BJ (cell line): ENCODE data around the gene MZT2B. TPM values are rescaled to one million over a fixed set of nuclear protein-coding genes. Genes with fewer than 3 reads are reported as not detected.
A peak's percentile ranks its signal among the peaks of the same experiment; 100 is the strongest.
"Not testable (repeated sequence)": the region's sequence is repeated elsewhere in the genome, so short reads cannot be mapped to it uniquely, and the experiment has no call there.

Experiments
- CTCF ChIA-PET: fragments of 350-600 bp; formaldehyde crosslinking; extraction: SDS; loops from one replicate; lab custom pipeline; 2021; ENCODE audit warnings: antibody characterized with exemption, inconsistent platforms; lab: Yijun Ruan, JAX
- POLR2A ChIA-PET: fragments of 300-600 bp; sonication (Branson Sonifier 250); formaldehyde crosslinking; extraction: SDS; loops from one replicate; lab custom pipeline; 2021; ENCODE audit warnings: antibody characterized with exemption; lab: Charles Lee
- DNase-seq: peaks from one replicate; pipeline ENCODE4 v3.0.0-alpha.2; 2011; ENCODE audit warnings: low read depth
- H3K27me3 ChIP-seq: 2 replicates; pipeline ENCODE4 v1.6.0; 2011; ENCODE audit warnings: low read length; ENCODE audit not compliant: control insufficient read depth, insufficient read depth
- H3K36me3 ChIP-seq: 2 replicates; pipeline ENCODE4 v1.5.1; 2011; ENCODE audit warnings: low read length; ENCODE audit not compliant: control insufficient read depth, insufficient read depth
- H3K4me3 ChIP-seq: 2 replicates; pipeline ENCODE4 v1.5.1; 2011; ENCODE audit warnings: low read depth, mild to moderate bottlenecking, control low read depth, low read length
- polyA plus RNA-seq: library from polyadenylated mRNA; depleted of rRNA; stranded (reverse); fragments of >200 nt; gene quantifications from 2 replicates; pipeline ENCODE4 v1.2.3, GENCODE V29; 2011
- TF ChIP-seq, protein P1 (sequence below): IDR thresholded peaks from 2 replicates; pipeline ENCODE4 v1.5.1; 2011; ENCODE audit warnings: low read depth, mild to moderate bottlenecking, control low read depth, inconsistent platforms, low read length, moderate library complexity; ENCODE audit not compliant: insufficient read depth

MZT2B gene
- polyA plus RNA-seq, 1 experiment = 199 TPM

- ChIA-PET CTCF (interaction anchor here (0.9 kb wide), 1 partner anchor 18 kb away, joined by 5 read pairs; the partner anchor contains the start of gene SMPD4), POLR2A (interaction anchor here (0.7 kb wide), 1 partner anchor 16 kb away, joined by 3 read pairs; no protein-coding TSS in a partner anchor)
- TF ChIP-seq, protein P1, sequence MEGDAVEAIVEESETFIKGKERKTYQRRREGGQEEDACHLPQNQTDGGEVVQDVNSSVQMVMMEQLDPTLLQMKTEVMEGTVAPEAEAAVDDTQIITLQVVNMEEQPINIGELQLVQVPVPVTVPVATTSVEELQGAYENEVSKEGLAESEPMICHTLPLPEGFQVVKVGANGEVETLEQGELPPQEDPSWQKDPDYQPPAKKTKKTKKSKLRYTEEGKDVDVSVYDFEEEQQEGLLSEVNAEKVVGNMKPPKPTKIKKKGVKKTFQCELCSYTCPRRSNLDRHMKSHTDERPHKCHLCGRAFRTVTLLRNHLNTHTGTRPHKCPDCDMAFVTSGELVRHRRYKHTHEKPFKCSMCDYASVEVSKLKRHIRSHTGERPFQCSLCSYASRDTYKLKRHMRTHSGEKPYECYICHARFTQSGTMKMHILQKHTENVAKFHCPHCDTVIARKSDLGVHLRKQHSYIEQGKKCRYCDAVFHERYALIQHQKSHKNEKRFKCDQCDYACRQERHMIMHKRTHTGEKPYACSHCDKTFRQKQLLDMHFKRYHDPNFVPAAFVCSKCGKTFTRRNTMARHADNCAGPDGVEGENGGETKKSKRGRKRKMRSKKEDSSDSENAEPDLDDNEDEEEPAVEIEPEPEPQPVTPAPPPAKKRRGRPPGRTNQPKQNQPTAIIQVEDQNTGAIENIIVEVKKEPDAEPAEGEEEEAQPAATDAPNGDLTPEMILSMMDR = no peak
- H3K27me3 ChIP-seq = no peaks in the 10 kb centered on the region
- no peak for DNase-seq
- no peak overlapping the region for H3K4me3 ChIP-seq
- H3K36me3 ChIP-seq = peaks cover 15% of the 10 kb centered on the region
These were observed 19.1 kb upstream of the MZT2B start for GRCh38 chr2:130162968-130163367.

DNA sequence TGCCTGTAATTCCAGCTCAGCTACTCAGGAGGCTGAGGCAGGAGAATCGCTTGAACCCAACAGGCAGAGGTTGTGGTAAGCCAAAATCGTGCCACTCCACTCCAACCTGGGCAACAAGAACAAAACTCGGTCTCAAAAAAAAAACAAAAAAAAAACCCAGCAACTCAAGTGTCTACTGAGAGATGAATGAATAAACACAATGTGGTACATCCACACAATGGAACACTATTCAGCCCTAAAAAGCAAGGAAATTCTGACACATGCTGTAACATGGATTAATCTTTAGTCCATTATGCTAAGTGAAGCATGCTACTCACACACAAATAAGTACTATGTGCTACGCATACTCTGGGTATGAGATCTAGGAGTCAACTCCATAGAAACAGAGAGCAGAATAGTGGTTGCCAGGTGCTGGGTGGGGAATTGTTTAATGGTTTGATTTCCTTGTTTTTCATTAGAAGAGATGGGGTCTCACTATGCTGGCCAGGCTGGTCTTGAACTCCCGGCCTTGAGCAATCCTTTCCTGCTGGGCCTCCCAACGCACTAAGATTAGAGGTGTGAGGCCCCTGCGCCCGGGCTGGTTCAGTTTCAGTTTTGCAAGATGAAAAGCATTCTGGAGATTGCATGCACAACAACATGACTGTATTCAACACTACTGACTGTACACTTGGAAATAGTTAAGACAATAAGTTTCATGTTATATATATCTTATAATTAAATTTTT lies 16.6 kb upstream of the MZT2B start:
- peaks cover 17% of the 10 kb centered on the region for H3K36me3 ChIP-seq
- ChIA-PET POLR2A (no interaction called here), CTCF (no interaction called here)

DNA sequence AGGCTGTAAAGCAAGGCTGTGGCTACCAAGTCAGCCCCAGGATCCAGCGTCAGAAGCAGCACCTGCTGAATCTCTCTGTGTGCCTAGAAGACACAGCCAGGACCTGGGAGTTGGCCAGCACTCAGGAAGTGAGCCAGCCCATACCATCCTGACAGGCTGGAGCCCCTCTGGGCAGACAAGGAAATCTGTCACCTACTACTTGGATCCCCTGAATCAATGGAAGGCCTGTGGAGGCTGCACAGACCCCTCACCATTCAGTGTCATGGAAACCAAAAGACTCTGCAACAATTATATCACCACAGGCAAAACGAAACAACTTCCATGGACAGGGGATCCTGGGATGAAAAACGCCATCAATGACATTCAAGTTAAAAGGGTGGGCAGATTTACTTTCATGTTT lies 15.5 kb upstream of the MZT2B start:
- CTCF ChIA-PET, H3K4me3 ChIP-seq, H3K27me3 ChIP-seq, DNase-seq, POLR2A ChIA-PET: not testable (repeated sequence)
- H3K36me3 ChIP-seq = peaks cover 19% of the 10 kb centered on the region

More for the DNA sequence above, 16.6 kb upstream of the MZT2B start:
- DNase-seq = no peak
- Histone ChIP-seq H3K4me3 (no peak overlapping the region), H3K27me3 (no peaks in the 10 kb centered on the region)
- TF ChIP-seq, protein P1 = no peak

- ChIA-PET POLR2A (interaction anchor here (0.6 kb wide), 1 partner anchor 818 kb away, joined by 7 read pairs; no protein-coding TSS in a partner anchor), CTCF (interaction anchor here (0.9 kb wide), 1 partner anchor 13 kb away, joined by 3 read pairs; no protein-coding TSS in a partner anchor)
- H3K4me3 ChIP-seq, H3K27me3 ChIP-seq, DNase-seq: not testable (repeated sequence)
- H3K36me3 ChIP-seq = peaks cover 17% of the 10 kb centered on the region
These were observed 12.9 kb upstream of the MZT2B start for GRCh38 chr2:130169163-130169562.

DNA sequence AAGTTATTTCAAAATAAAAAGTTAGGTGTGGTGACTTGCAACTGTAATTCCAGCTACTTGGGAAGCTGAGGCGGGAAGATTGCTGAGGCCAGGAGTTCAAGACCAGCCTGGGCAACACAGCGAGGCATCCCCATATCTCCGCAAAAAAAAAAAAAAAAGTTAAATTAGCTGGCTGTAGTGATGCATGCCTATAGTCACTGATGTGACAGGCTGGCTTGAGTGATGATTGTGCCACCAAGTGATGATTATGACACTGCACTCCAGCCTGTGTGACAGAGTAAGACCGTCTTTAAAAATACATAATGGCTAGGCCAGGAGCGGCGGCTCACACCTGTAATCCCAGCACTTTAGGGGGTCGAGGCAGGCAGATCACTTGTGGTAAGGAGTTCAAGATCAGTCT lies 12.2 kb upstream of the MZT2B start:
- TF ChIP-seq, protein P1 = no peak
- ChIA-PET POLR2A (interaction anchor here (0.6 kb wide), 1 partner anchor 819 kb away, joined by 7 read pairs; no protein-coding TSS in a partner anchor), CTCF (interaction anchor here (1.2 kb wide), 2 partner anchors 11 to 14 kb away, joined by 3 read pairs; partner anchors contain the start of gene SMPD4)
- no peak for DNase-seq
- Histone ChIP-seq H3K27me3 (no peaks in the 10 kb centered on the region), H3K4me3 (no peak overlapping the region), H3K36me3 (peaks cover 19% of the 10 kb centered on the region)

DNA sequence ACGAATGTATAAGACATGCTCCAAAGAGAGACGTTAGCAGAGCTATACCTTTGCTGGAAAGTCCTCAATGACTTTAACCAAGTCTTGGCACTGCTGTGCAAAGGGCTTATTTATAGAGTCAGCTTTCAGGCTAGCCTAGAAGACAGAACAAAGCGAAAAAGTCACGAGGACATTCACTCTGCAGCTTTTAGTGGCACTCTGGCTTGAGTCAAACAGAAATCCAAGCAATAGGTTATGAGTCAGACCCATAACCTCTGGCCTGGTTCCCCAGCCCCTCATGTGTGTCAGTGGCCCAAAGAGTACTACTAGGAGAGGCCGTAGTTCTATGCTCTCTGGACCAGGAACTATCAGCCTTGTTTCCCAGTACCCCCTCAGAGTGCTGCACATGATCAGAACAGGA lies 7.2 kb upstream of the MZT2B start:
- H3K27me3 ChIP-seq, H3K4me3 ChIP-seq, DNase-seq, CTCF ChIA-PET, POLR2A ChIA-PET: not testable (repeated sequence)
- H3K36me3 ChIP-seq = peaks cover 14% of the 10 kb centered on the region

- POLR2A ChIA-PET = interaction anchor here (0.6 to 0.8 kb wide), 4 partner anchors 148 to 1017 kb away, joined by 3 to 12 read pairs (median 4); partner anchors contain the start of gene IMP4
- DNase-seq = not testable (repeated sequence)
These were observed 1.4 kb upstream of the MZT2B start for GRCh38 chr2:130180404-130181324.

More at GRCh38 chr2:130180404-130181324, 1.4 kb upstream of the MZT2B start:
- peak overlapping the region; percentile 97 for H3K4me3 ChIP-seq
- not testable (repeated sequence) for H3K36me3 ChIP-seq, H3K27me3 ChIP-seq
- CTCF ChIA-PET = interaction anchor here (0.6 to 4.0 kb wide), 10 partner anchors 7 to 250 kb away, joined by 3 to 16 read pairs (median 4); partner anchors contain the start of gene IMP4
